HepG2 (cell line): Measurements from ENCODE around the gene PAPPA. TPM values are rescaled to one million over a fixed set of nuclear protein-coding genes. Genes with fewer than 3 reads are reported as not detected.

Experiments used
- ATAC-seq: fragments of 200-7000 bp; cut with Tn5 transposase; 3 replicates; pipeline ENCODE4 v1.9.1; 2020; ENCODE audit warnings: mild to moderate bottlenecking, moderate library complexity
- BruUV-seq: library from RNA; stranded (reverse); fragments of 400-500 nt; replicated peaks from 2 replicates; lab custom pipeline; 2021; lab: Mats Ljungman, UMichigan
- CTCF ChIA-PET: fragments of 300-600 bp; formaldehyde crosslinking; extraction: SDS; loops from one replicate; lab custom pipeline; 2021; ENCODE audit warnings: low total read pairs, inconsistent platforms, low intra/inter-chr PET ratio; lab: Yijun Ruan, JAX
- POLR2A ChIA-PET: fragments of 350-600 bp; sonication (Branson Sonifier 250); formaldehyde crosslinking; loops from one replicate; lab custom pipeline; 2020; ENCODE audit warnings: antibody characterized with exemption, inconsistent platforms; lab: Yijun Ruan, JAX
- DNase-seq: peaks from one replicate; pipeline ENCODE4 v3.0.0-alpha.2; 2015; ENCODE audit warnings: low spot score
- FAIRE-seq: peaks from 3 replicates; lab custom pipeline; 2011; peaks lifted over from hg19 to GRCh38; lab: Jason Lieb, UNC
- H2AFZ ChIP-seq: one replicate; pipeline ENCODE4 v1.6.1; 2011; ENCODE audit warnings: low read length, inconsistent platforms
- H3K27ac ChIP-seq: fragments of 300-600 bp; 3 replicates; pipeline ENCODE4 v1.8.0; 2011; ENCODE audit warnings: mixed run types, mild to moderate bottlenecking, mixed read lengths, low read length, inconsistent platforms; ENCODE audit not compliant: insufficient read depth; ENCODE audit errors: extremely low read length
- H3K27me3 ChIP-seq, 2 experiments: fragments of 200-600 bp in 1 of 2; 2 replicates in 1 of 2; 3 replicates in 1 of 2; pipeline versions ENCODE4 v1.6.0 to v1.8.0; 2011; ENCODE audit warnings: low read length in 2 of 2, mild to moderate bottlenecking in 2 of 2, moderate library complexity in 2 of 2, inconsistent platforms in 1 of 2; ENCODE audit not compliant: insufficient read depth in 2 of 2, control insufficient read depth in 1 of 2
- H3K36me3 ChIP-seq, 2 experiments: fragments of 200-600 bp in 1 of 2; replicated peaks in 1 of 2; 2 replicates in 1 of 2; 3 replicates in 1 of 2; pipeline versions ENCODE4 v1.5.1 to v1.8.0; 2011; ENCODE audit warnings: low read length in 2 of 2, inconsistent platforms in 1 of 2; ENCODE audit not compliant: insufficient read depth in 2 of 2, control insufficient read depth in 1 of 2
- H3K4me1 ChIP-seq: 2 replicates; pipeline ENCODE4 v1.5.1; 2012; ENCODE audit warnings: low read length, inconsistent platforms; ENCODE audit not compliant: insufficient read depth
- H3K4me2 ChIP-seq: 2 replicates; pipeline ENCODE4 v1.6.0; 2011; ENCODE audit warnings: low read depth, low read length, inconsistent platforms
- H3K4me3 ChIP-seq, 3 experiments: fragments of 200-600 bp in 1 of 3; sonication (generic), shearing (Covaris generic) in 1 of 3; replicated peaks in 1 of 3; 2 replicates each; pipeline ENCODE4 v1.5.1; 2011 to 2016; ENCODE audit warnings: low read length in 3 of 3, inconsistent platforms in 2 of 3, low read depth in 2 of 3, mild to moderate bottlenecking in 2 of 3, control low read depth in 1 of 3, mixed read lengths in 1 of 3; ENCODE audit not compliant: insufficient read depth in 1 of 3
- H3K79me2 ChIP-seq: one replicate; pipeline ENCODE4 v1.6.1; 2011; ENCODE audit warnings: low read length, inconsistent platforms; ENCODE audit not compliant: insufficient read depth
- H3K9ac ChIP-seq: 2 replicates; pipeline ENCODE4 v1.6.0; 2011; ENCODE audit warnings: mild to moderate bottlenecking, low read depth, low read length, inconsistent platforms; ENCODE audit not compliant: insufficient read depth
- H3K9me3 ChIP-seq: 2 replicates; pipeline ENCODE4 v1.5.1; 2012; ENCODE audit warnings: mild to moderate bottlenecking, low read length
- H4K20me1 ChIP-seq: 2 replicates; pipeline ENCODE4 v1.6.0; 2011; ENCODE audit warnings: inconsistent platforms, mild to moderate bottlenecking, low read length, moderate library complexity; ENCODE audit not compliant: insufficient read depth
- FOXK2 ChIP-seq: fragments of 450-650 bp; IDR thresholded peaks from 2 replicates; pipeline ENCODE4 v1.6.1; 2016
- HDAC6 ChIP-seq: fragments of 200-600 bp; sonication (generic); IDR thresholded peaks from 2 replicates; pipeline ENCODE4 v1.7.0; 2017; ENCODE audit warnings: mild to moderate bottlenecking, antibody characterized with exemption, low read length, low read depth
- HNRNPUL1 ChIP-seq: fragments of 200-400 bp; formaldehyde crosslinking; IDR thresholded peaks from 2 replicates; pipeline ENCODE4 v1.6.1; 2017; ENCODE audit warnings: low read depth, mild to moderate bottlenecking, low read length, moderate library complexity
- RFX5 ChIP-seq: IDR thresholded peaks from 2 replicates; pipeline ENCODE4 v1.6.1; 2011; ENCODE audit warnings: low read depth, low read length, improper control_type of control experiment
- TOE1 ChIP-seq: sonication (generic); formaldehyde crosslinking; IDR thresholded peaks from 2 replicates; pipeline ENCODE4 v1.4.0; 2020; ENCODE audit warnings: mild to moderate bottlenecking, missing genetic modification reagents
- YEATS2 ChIP-seq: sonication (generic); formaldehyde crosslinking; IDR thresholded peaks from 2 replicates; pipeline ENCODE4 v1.4.0; 2020; ENCODE audit warnings: missing genetic modification reagents, borderline replicate concordance
- ZNF205 ChIP-seq: IDR thresholded peaks from 2 replicates; pipeline ENCODE4 v1.6.1; 2018; ENCODE audit warnings: missing biosample characterization, missing genetic modification reagents
- ZNF605 ChIP-seq: sonication (generic); formaldehyde crosslinking; IDR thresholded peaks from 2 replicates; pipeline ENCODE4 v1.8.0; 2022; ENCODE audit warnings: mild to moderate bottlenecking, missing genetic modification reagents
- whole genome bisulfite sequencing: methylation state at CpG from one replicate; pipeline ENCODE4 v1.1.6; 2017; ENCODE audit warnings: low lambda C conversion rate; 5-methylcytosine and 5-hydroxymethylcytosine counted together
- in situ Hi-C: cut with HindIII; loops from 2 replicates; pipeline ENCODE4 v1.10.0; 2017; ENCODE audit warnings: low pct_unique_long_range_greater_than_20kb; ENCODE audit not compliant: extremely low pct_ligation_motif_present
- intact Hi-C: fragments of 100-400 bp; cut with micrococcal nuclease; formaldehyde crosslinking; loops from one replicate; pipeline ENCODE4 v1.10.0; 2022; ENCODE audit not compliant: unreplicated experiment
- polyA plus RNA-seq, 8 experiments: library from polyadenylated mRNA; depleted of rRNA in 3 of 8; stranded (reverse) in 7 of 8; unstranded in 1 of 8; fragments of >200 nt; fragmentation: Illumina TruSeq in 4 of 8; extraction: Trizol in 4 of 8; gene quantifications; 2 replicates each; pipeline versions ENCODE4 v1.2.1 to v1.2.3, GENCODE V29; 2011 to 2016; ENCODE audit warnings: low read depth in 4 of 8, missing spikeins in 1 of 8, mixed read lengths in 1 of 8; ENCODE audit not compliant: insufficient read depth in 1 of 8
- total RNA-seq, 5 experiments: library from RNA; depleted of rRNA; stranded (reverse); fragments of >200 nt; fragmentation: Illumina TruSeq; extraction: Trizol; gene quantifications; 2 replicates each; pipeline ENCODE4 v1.2.3, GENCODE V29; 2016; ENCODE audit warnings: low read depth in 1 of 5
- TF ChIP-seq, protein P1 (sequence below): sonication (generic); formaldehyde crosslinking; IDR thresholded peaks from 2 replicates; pipeline ENCODE4 v1.8.0; 2022; ENCODE audit warnings: mild to moderate bottlenecking, missing genetic modification reagents, moderate library complexity
- TF ChIP-seq, protein P2 (sequence below): sonication (generic); formaldehyde crosslinking; IDR thresholded peaks from 2 replicates; pipeline ENCODE4 v1.4.0; 2020; ENCODE audit warnings: missing genetic modification reagents, borderline replicate concordance
- TF ChIP-seq, protein P3 (sequence below): sonication (generic); formaldehyde crosslinking; IDR thresholded peaks from 2 replicates; pipeline ENCODE4 v1.4.0; 2020; ENCODE audit warnings: missing genetic modification reagents, borderline replicate concordance
- TF ChIP-seq, protein P4 (sequence below): sonication (generic); formaldehyde crosslinking; IDR thresholded peaks from 2 replicates; pipeline ENCODE4 v1.4.0; 2020; ENCODE audit warnings: missing genetic modification reagents

The PAPPA gene
- total and polyA plus RNA-seq, 2 of the 13 experiments (the other 11 are each of a cell fraction or from before 2014, with no cell fraction given) = 0.09 to 0.11 TPM

DNA sequence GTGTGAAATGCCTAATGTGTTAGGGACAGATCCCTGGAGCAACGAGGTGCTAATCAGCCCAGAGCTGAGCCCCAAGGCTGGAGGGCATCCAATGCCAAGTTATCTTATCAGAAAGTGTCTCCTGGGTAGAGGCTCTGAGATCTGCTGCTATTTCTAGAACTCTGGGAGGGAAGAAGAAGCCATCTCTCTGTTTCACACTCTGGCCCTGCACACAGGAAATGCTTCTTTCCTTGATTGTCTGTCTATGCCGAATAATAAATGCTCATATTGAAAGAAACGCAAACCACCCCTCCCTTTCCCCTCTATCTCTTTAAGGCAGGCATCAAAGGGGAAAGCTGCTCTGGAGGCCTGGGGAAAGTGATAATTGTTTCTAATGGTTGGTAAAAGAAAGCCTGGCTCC, 166.7 kb downstream of the PAPPA start (continued):
- TF ChIP-seq YEATS2 (CRISPR knock-in tag) = no peak
- TF ChIP-seq, protein P1, sequence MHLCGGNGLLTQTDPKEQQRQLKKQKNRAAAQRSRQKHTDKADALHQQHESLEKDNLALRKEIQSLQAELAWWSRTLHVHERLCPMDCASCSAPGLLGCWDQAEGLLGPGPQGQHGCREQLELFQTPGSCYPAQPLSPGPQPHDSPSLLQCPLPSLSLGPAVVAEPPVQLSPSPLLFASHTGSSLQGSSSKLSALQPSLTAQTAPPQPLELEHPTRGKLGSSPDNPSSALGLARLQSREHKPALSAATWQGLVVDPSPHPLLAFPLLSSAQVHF = no peak

DNA sequence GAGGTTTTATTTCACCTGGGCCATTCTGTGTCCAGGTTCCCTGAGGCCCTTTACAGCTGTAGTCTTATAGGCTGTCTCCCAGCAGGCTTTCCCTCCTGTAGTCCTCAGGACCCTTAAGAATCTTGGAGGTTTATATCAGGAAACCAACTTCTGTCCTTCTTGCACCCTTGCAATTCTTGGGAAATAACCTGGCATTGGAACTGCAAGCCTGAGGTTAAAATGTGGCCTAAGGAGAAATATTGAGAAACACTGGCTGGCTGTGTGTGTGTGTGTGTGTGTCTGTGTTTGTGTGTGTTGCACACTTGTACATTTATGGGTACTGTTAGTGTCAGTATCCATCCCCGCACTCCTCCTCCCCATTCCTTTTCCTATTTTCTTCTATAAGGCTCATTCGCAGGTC, 168.9 kb downstream of the PAPPA start:
- no peak overlapping the region for H3K27ac ChIP-seq
- H3K36me3 ChIP-seq = no peaks in the 10 kb centered on the region
- intact Hi-C loops (no loop called here), in situ Hi-C loops (no loop called here)
- H2AFZ ChIP-seq = no peak overlapping the region
- no peak overlapping the region for H3K4me3 ChIP-seq
- no peaks in the 10 kb centered on the region for H3K79me2 ChIP-seq
- WGBS = 95% methylated on average over 2 of the region's 2 CpGs
- no peak overlapping the region for H3K9ac ChIP-seq
- DNase-seq = no peak
- FAIRE-seq = no peak
- POLR2A ChIA-PET = no interaction called here
- no peaks in the 10 kb centered on the region for H3K9me3 ChIP-seq
- peaks cover 16% of the 10 kb centered on the region for H3K4me1 ChIP-seq
- CTCF ChIA-PET = no interaction called here
- BruUV-seq = no TSS peak
- no peaks in the 10 kb centered on the region for H4K20me1 ChIP-seq
- ATAC-seq = no peak
- no peak overlapping the region for H3K4me2 ChIP-seq
- peaks cover 1 to 32% of the 10 kb centered on the region in 2 experiments; a peak in 4 of 5 replicates for H3K27me3 ChIP-seq
- TF ChIP-seq HDAC6 (no peak), HNRNPUL1 (no peak), RFX5 (no peak), ZNF205 (CRISPR knock-in tag) (no peak), TOE1 (CRISPR knock-in tag) (no peak), FOXK2 (no peak), ZNF605 (no peak)
- TF ChIP-seq, protein P2, sequence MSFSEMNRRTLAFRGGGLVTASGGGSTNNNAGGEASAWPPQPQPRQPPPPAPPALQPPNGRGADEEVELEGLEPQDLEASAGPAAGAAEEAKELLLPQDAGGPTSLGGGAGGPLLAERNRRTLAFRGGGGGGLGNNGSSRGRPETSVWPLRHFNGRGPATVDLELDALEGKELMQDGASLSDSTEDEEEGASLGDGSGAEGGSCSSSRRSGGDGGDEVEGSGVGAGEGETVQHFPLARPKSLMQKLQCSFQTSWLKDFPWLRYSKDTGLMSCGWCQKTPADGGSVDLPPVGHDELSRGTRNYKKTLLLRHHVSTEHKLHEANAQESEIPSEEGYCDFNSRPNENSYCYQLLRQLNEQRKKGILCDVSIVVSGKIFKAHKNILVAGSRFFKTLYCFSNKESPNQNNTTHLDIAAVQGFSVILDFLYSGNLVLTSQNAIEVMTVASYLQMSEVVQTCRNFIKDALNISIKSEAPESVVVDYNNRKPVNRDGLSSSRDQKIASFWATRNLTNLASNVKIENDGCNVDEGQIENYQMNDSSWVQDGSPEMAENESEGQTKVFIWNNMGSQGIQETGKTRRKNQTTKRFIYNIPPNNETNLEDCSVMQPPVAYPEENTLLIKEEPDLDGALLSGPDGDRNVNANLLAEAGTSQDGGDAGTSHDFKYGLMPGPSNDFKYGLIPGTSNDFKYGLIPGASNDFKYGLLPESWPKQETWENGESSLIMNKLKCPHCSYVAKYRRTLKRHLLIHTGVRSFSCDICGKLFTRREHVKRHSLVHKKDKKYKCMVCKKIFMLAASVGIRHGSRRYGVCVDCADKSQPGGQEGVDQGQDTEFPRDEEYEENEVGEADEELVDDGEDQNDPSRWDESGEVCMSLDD (CRISPR knock-in tag) = no peak
- TF ChIP-seq, protein P3, sequence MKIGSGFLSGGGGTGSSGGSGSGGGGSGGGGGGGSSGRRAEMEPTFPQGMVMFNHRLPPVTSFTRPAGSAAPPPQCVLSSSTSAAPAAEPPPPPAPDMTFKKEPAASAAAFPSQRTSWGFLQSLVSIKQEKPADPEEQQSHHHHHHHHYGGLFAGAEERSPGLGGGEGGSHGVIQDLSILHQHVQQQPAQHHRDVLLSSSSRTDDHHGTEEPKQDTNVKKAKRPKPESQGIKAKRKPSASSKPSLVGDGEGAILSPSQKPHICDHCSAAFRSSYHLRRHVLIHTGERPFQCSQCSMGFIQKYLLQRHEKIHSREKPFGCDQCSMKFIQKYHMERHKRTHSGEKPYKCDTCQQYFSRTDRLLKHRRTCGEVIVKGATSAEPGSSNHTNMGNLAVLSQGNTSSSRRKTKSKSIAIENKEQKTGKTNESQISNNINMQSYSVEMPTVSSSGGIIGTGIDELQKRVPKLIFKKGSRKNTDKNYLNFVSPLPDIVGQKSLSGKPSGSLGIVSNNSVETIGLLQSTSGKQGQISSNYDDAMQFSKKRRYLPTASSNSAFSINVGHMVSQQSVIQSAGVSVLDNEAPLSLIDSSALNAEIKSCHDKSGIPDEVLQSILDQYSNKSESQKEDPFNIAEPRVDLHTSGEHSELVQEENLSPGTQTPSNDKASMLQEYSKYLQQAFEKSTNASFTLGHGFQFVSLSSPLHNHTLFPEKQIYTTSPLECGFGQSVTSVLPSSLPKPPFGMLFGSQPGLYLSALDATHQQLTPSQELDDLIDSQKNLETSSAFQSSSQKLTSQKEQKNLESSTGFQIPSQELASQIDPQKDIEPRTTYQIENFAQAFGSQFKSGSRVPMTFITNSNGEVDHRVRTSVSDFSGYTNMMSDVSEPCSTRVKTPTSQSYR = no peak
- TF ChIP-seq, protein P4, sequence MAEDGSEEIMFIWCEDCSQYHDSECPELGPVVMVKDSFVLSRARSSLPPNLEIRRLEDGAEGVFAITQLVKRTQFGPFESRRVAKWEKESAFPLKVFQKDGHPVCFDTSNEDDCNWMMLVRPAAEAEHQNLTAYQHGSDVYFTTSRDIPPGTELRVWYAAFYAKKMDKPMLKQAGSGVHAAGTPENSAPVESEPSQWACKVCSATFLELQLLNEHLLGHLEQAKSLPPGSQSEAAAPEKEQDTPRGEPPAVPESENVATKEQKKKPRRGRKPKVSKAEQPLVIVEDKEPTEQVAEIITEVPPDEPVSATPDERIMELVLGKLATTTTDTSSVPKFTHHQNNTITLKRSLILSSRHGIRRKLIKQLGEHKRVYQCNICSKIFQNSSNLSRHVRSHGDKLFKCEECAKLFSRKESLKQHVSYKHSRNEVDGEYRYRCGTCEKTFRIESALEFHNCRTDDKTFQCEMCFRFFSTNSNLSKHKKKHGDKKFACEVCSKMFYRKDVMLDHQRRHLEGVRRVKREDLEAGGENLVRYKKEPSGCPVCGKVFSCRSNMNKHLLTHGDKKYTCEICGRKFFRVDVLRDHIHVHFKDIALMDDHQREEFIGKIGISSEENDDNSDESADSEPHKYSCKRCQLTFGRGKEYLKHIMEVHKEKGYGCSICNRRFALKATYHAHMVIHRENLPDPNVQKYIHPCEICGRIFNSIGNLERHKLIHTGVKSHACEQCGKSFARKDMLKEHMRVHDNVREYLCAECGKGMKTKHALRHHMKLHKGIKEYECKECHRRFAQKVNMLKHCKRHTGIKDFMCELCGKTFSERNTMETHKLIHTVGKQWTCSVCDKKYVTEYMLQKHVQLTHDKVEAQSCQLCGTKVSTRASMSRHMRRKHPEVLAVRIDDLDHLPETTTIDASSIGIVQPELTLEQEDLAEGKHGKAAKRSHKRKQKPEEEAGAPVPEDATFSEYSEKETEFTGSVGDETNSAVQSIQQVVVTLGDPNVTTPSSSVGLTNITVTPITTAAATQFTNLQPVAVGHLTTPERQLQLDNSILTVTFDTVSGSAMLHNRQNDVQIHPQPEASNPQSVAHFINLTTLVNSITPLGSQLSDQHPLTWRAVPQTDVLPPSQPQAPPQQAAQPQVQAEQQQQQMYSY = no peak
